GM18526 (cell line): ENCODE measurements around the gene FDXR.

Experiments used
- POLR2A ChIP-seq: IDR thresholded peaks from 3 replicates; pipeline ENCODE4 v1.6.1; 2011; ENCODE audit not compliant: insufficient read length; ENCODE audit errors: extremely low read depth

Gene FDXR

GRCh38 chr17:74864866-74865395, 7.9 kb downstream of the FDXR start:
- TF ChIP-seq POLR2A = no peak

DNA sequence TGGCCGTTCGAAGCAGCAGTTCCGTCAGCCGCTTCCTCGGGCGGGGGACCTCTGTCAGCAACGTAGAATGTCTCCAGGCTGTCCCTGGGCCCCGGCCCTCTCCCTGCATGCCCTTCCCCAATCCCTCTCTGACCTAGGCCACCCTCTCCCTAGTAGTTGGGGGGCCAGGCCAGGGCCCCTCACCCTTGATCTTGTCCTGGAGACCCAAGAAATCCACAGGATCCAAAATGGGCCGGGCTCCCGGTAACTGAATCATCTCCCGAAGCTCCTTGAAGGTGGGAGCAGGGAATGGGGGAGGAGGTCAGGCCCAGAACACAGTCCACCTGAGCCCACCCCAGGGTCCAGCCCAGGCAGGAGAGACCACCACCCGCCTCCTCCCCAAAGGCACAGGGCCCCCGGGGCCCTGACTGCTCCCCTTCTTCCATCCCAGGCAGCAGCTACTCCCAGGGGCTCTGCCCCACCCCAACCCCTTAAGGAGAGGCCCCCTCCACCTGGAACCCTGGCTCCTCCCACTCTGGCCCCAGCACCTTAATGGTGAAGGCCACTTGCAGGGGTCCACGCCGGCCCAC, 8.4 kb downstream of the FDXR start:
- TF ChIP-seq POLR2A = no peak

DNA sequence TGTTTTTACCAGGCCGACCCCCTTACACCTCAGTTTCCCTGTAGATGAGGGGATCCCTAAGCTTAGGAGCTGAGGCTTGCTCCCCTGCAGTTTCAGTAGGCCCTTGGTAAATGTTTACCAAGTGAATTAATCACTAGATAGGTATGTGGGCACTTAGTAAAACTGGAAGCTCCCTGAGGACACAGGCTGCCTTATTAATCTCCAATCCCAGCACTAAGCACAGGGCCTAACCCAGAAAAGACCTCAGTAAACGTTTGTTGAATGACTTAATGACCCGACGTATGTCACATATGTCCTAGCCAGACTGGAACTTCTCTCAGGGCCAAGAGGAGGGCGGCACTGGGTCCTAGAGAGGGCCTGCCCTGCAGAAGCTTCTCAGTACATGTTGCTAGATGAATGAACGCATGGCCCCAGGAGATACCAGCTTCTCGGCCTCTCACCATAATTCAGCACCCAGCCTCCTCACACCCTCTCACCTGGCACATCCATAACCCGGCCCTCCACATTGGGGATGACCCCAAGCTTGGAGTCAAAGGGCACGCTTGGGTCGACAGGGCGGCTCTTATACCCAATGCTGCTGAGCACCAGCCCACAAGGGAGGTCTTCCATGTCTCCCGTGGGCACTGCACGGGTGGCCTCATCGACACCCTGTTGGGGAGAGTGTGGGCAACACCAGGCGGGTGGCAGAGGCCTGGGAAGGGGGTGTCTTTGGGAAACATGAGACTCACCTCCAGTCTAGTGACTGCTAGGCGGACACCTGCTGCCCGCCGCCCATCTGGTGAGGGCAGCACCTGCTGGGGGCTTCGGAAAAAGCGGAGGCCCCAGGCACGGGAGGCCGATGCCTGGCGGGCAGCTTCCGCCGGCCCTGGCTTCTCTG, 9.1 kb downstream of the FDXR start:
- no peak for TF ChIP-seq POLR2A

DNA sequence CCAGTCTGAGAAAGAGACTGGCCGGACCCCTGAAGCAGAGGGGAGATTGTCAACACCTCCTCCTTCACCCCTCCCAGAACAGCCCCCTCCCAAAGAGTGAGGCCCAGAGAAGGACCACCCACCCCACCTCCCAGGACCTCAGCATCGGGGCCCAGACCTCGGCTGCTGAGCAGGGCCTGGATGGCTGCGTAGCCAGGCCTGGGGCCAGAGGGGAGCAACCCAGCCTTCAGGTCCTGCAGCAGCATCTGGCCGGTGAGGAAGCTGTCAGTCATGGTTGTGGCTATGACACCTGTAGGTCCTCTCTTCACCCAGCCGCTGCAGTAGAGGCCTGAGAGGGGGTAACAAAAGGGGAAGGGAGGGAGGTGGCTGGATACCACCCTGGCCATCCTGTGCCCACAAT, 9.9 kb downstream of the FDXR start:
- no peak for TF ChIP-seq POLR2A

DNA sequence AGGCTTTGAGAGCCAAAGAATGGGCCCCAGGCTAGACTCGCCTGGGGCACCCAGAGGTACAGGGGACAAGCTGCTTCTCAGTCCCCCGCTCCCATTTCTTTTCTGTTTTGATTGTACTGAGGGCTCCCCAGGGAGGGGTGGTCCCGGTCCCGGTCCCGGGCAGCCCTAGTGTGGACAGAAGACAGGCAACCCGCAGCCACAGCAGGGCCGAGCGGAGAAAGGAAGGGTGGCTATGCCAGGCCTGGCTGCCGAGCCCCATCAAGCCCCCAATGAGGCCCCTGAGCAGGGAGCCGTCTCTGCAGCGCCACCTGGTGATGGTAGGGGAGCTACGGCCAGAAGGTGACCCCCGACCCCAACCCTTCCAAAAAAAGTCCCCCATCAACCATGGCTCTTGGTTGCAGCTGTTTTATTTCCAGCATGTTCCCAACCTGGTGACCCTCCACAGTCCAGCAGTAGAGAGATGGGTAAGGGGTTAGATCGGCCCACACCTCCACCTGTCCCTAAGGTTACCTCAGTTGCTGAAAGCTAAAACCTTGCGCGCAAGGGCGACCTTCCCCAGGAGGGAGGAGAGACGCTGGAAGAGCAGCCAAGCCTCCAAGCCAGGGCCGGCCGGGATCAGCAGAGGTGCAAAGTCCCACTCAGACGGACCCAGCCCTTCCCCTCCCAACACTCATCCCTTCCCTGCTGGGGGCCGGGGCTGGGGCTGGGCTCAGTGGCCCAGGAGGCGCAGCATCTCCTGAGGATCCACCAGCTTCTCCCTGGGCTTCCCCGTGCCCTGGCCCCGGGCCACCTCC, 10.5 kb downstream of the FDXR start:
- no peak for TF ChIP-seq POLR2A

GRCh38 chr17:74861662-74862107, 11.1 kb downstream of the FDXR start:
- no peak for TF ChIP-seq POLR2A

DNA sequence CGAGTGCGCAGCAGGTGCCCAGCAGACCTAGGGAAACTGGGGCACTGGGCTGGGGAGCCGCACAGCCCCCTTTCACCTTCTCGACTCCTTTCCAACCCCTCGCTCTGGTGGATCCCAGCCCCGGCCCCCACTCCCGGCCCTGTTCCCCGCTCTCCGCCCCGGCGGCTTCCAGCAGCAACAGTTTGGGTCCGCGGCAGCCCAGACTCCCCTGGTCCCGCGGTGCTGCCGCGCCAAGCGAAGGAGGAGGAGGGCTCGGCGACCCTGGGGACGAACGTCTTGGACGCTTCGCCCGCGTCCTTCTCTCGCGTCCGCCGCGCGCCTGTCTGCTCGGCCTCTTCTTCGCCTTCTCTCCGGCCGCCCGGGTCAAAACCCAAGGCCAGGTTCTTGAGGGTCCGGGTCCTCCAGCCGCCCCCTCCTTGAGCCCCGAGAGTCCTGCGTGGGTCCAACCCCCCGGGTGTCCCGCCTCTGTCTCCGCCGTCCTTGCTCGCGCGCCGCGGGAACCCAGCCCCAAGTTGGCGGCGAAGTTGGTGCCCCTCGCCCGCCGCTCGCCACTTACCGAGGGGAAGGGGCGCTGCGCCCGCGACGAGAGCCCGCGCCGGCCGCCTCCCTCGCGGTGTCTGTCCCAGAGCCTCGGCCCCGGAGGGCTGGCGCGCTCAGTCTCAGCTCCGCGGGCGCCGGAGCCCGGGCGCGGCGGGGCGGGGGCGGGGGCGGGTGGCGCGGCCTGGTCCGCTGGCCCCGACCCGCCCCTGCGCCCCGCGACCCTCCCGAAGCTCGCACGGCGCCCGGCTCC, 11.7 kb downstream of the FDXR start:
- no peak for TF ChIP-seq POLR2A

GRCh38 chr17:74860229-74860871, 12.4 kb downstream of the FDXR start:
- TF ChIP-seq POLR2A = no peak

GRCh38 chr17:74859459-74860228, 13.2 kb downstream of the FDXR start, which contains the start of gene GRIN2C:
TSS of gene GRIN2C (minus strand) at chr17:74859885. CDS start at chr17:74855092, 4,793 bp downstream.
- no peak for TF ChIP-seq POLR2A

- TF ChIP-seq POLR2A = no peak
Observed at GRCh38 chr17:74858672-74859458, 13.9 kb downstream of the FDXR start.

- TF ChIP-seq POLR2A = no peak
Observed at GRCh38 chr17:74857191-74857590, 15.6 kb downstream of the FDXR start.

GRCh38 chr17:74856112-74856511, 16.7 kb downstream of the FDXR start:
- no peak for TF ChIP-seq POLR2A

- TF ChIP-seq POLR2A = no peak
Observed at GRCh38 chr17:74855323-74855722, 17.5 kb downstream of the FDXR start.
